ENCODE data around the gene TCAF1. TPM values are rescaled to one million over a fixed set of nuclear protein-coding genes. Genes with fewer than 3 reads are reported as not detected.
A peak's percentile ranks its signal among the peaks of the same experiment; 100 is the strongest.

Gene TCAF1
- total RNA-seq, 2 donors from 2014 or later = 67.7 to 123 TPM

GRCh38 chr7:143884241-143884968 lies 17.6 kb downstream of the TCAF1 start:
- peaks cover 6% of the 10 kb centered on the region for H3K4me1 ChIP-seq (ENCODE audit: control insufficient read depth, insufficient read depth, low read length)
- H3K4me3 ChIP-seq (ENCODE audit: low read length) = peak overlapping the region; percentile 86
- Mint-ChIP-seq H3K4me3 (peak overlapping the region; percentile 74), H3K4me1 (peaks cover 14% of the 10 kb centered on the region), H3K27me3 (ENCODE audit: insufficient read depth) (peaks cover 10% of the 10 kb centered on the region), H3K27ac (no peak overlapping the region), H3K9me3 (peaks cover 9% of the 10 kb centered on the region), H3K36me3 (ENCODE audit: low read depth) (peaks cover 14% of the 10 kb centered on the region)
- no peak overlapping the region for H3K27ac ChIP-seq (ENCODE audit: low read depth, low read length)
- H3K9ac ChIP-seq (ENCODE audit: extremely low read depth, low read length, poor library complexity, severe bottlenecking) = peak overlapping the region; percentile 69
- no peaks in the 10 kb centered on the region for H3K27me3 ChIP-seq (ENCODE audit: control insufficient read depth, insufficient read depth, low read length, poor library complexity, severe bottlenecking)
- H3K36me3 ChIP-seq (ENCODE audit: control insufficient read depth, insufficient read depth, low read length) = peaks cover 12% of the 10 kb centered on the region
- DNase-seq = no peak
- 57 to 76% methylated on average over 3 to 8 of the region's 11 CpGs for WGBS, 2 experiments (ENCODE audit: insufficient coverage in 1 of 2, insufficient read length in 1 of 2)
- peaks cover 5% of the 10 kb centered on the region for H3K9me3 ChIP-seq (ENCODE audit: control insufficient read depth, low read length)
- no peak for TF ChIP-seq CTCF (conservative IDR thresholded peaks at IDR 0.05)

- peaks cover 10% of the 10 kb centered on the region for H3K27me3 Mint-ChIP-seq (ENCODE audit: insufficient read depth)
- DNase-seq = peak; percentile 83
- no peaks in the 10 kb centered on the region for H3K36me3 ChIP-seq (ENCODE audit: control insufficient read depth, insufficient read depth, low read length)
- H3K4me3 Mint-ChIP-seq = peak overlapping the region; percentile 66
- peak overlapping the region; percentile 96 for H3K27ac ChIP-seq (ENCODE audit: low read depth, low read length)
- H3K4me1 ChIP-seq (ENCODE audit: control insufficient read depth, insufficient read depth, low read length) = peaks cover 6% of the 10 kb centered on the region
- TF ChIP-seq CTCF (conservative IDR thresholded peaks at IDR 0.05) = no peak
- peak overlapping the region; percentile 83 for H3K4me3 ChIP-seq (ENCODE audit: low read length)
- H3K27me3 ChIP-seq (ENCODE audit: control insufficient read depth, insufficient read depth, low read length, poor library complexity, severe bottlenecking) = no peaks in the 10 kb centered on the region
- WGBS, 2 experiments (ENCODE audit: insufficient coverage in 1 of 2, insufficient read length in 1 of 2) = 0 to 3% methylated on average over 2 to 28 of the region's 28 CpGs
- no peaks in the 10 kb centered on the region for H3K9me3 ChIP-seq (ENCODE audit: control insufficient read depth, low read length)
- H3K9me3 Mint-ChIP-seq = no peaks in the 10 kb centered on the region
- H3K27ac Mint-ChIP-seq = peak overlapping the region; percentile 87
- peaks cover 21% of the 10 kb centered on the region for H3K4me1 Mint-ChIP-seq
- H3K36me3 Mint-ChIP-seq (ENCODE audit: low read depth) = peaks cover 4% of the 10 kb centered on the region
- peak overlapping the region; percentile 33 for H3K9ac ChIP-seq (ENCODE audit: extremely low read depth, low read length, poor library complexity, severe bottlenecking)
Measured at GRCh38 chr7:143882604-143883078, 19.3 kb downstream of the TCAF1 start.

DNA sequence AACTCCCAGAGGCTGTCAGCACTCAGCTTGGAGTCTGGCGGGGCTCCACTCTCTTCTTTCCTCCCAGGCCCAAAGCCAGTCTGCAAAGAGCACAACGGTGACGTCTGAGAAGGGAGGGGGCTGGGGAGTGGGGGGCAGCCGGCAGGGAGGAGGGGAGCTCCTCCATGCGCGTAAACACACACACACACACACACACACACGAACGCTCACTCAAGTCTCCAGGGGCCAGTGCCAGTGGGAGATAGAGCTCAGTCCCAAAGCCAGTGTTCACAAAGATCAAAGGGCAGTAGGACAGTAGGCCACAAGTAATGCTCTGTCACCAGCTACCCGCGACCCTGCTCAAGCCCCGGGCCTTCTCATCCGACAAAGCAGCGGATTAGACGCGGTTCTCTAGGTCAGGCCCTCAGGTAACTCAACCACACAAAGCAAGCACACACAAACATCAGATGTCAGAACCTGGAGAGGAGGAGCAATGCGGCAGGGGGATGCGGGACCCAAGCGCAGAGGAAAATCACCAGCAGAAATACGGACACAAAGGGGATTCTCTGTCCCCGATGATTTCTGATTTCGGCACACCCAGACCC lies 19.9 kb downstream of the TCAF1 start:
- peak overlapping the region; percentile 96 for H3K27ac ChIP-seq (ENCODE audit: low read depth, low read length)
- H3K27me3 ChIP-seq (ENCODE audit: control insufficient read depth, insufficient read depth, low read length, poor library complexity, severe bottlenecking) = no peaks in the 10 kb centered on the region
- H3K9me3 Mint-ChIP-seq = no peaks in the 10 kb centered on the region
- peaks cover 10% of the 10 kb centered on the region for H3K27me3 Mint-ChIP-seq (ENCODE audit: insufficient read depth)
- H3K9ac ChIP-seq (ENCODE audit: extremely low read depth, low read length, poor library complexity, severe bottlenecking) = peak overlapping the region; percentile 33
- no peak for TF ChIP-seq CTCF (conservative IDR thresholded peaks at IDR 0.05)
- H3K4me1 Mint-ChIP-seq = peaks cover 21% of the 10 kb centered on the region
- H3K9me3 ChIP-seq (ENCODE audit: control insufficient read depth, low read length) = no peaks in the 10 kb centered on the region
- peaks cover 4% of the 10 kb centered on the region for H3K36me3 ChIP-seq (ENCODE audit: control insufficient read depth, insufficient read depth, low read length)
- peak overlapping the region; percentile 87 for H3K27ac Mint-ChIP-seq
- WGBS, 2 experiments (ENCODE audit: insufficient coverage in 1 of 2, insufficient read length in 1 of 2) = 7 to 14% methylated on average over 3 to 18 of the region's 21 CpGs
- H3K4me1 ChIP-seq (ENCODE audit: control insufficient read depth, insufficient read depth, low read length) = peaks cover 6% of the 10 kb centered on the region
- peak overlapping the region; percentile 83 for H3K4me3 ChIP-seq (ENCODE audit: low read length)
- H3K36me3 Mint-ChIP-seq (ENCODE audit: low read depth) = peaks cover 4% of the 10 kb centered on the region
- DNase-seq = peak; percentile 87
- peak overlapping the region; percentile 66 for H3K4me3 Mint-ChIP-seq

Measured in endodermal cell (in vitro differentiated cells).